HG03066 (cell line): ENCODE data around the gene MGLL.
A peak's percentile ranks its signal among the peaks of the same experiment; 100 is the strongest.

ENCODE experiments used
- ATAC-seq: cut with Tn5 transposase; IDR thresholded peaks from one replicate; pipeline ENCODE4 v1.9.1; 2021; ENCODE audit warnings: low read depth; ENCODE audit not compliant: unreplicated experiment

Gene MGLL

GRCh38 chr3:127744875-127745274 is 77.4 kb downstream of the MGLL start:
- ATAC-seq: no peak

DNA sequence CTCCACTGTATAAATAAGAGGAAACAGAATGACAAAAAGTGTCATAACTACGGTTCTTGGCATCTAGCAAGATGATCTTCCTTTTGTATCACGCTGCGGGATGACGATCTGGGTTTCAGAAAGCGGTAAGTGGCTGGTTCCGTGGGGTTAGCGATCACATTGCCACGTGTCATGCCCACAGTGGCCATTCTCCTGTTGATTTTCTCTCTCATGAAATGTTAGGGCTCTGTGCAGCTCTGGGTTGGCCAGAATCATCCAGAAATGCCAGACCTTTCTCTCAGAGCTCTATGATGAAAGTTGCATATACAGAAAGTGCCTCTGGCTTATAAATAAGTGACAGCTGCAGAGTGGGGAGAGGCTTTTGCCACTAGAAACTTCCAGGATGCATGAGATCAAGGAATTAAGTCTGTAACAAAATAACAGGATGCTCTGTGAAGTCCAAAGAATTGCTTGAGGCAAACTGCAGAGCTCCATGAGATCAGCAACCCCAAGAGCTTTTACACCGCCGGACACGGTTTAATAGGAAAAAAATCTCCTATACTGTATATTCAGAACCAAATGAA is 78.0 kb downstream of the MGLL start:
- ATAC-seq: no peak

DNA sequence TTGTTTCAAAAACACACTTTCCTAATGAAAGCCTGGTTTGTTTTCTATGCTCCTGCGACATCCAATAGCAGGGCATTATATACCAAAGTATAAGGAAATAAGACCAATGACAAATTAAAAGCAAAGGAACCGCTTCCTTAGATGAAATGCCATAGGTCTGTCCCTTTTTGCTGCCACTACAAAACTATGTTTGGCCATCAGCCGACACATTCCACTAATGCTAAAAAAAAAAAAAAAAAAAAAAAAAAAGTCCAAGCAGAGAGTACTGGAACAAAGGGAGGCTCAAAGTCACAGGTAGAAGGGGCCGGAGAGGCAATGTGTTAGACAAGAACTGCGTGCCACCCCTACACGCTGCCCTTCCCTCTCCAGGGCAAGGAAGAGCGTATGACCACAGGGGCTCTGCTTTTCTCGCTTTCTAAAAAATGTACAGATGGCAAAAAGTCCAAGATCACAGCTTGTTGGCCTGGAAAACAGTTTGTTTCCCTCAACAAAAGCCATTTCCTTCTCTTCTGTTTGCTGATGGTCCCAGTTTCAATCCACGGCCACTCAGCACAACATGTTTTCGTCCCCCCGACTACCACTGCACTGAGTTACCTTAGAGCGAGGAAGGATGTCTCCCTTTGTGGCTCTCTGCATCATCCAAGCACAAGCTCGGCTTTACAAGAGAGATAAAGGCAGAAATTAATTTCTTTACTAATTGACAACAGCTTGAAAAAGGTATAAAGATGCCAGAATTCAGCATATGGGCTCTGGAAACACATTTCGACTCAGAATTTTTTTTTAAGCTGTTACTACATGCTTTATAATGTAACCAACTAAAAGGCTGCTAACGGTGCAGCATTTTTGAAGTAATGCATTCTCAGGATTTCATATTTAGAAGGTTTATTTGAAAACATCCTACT is 78.7 kb downstream of the MGLL start:
- no peak for ATAC-seq

DNA sequence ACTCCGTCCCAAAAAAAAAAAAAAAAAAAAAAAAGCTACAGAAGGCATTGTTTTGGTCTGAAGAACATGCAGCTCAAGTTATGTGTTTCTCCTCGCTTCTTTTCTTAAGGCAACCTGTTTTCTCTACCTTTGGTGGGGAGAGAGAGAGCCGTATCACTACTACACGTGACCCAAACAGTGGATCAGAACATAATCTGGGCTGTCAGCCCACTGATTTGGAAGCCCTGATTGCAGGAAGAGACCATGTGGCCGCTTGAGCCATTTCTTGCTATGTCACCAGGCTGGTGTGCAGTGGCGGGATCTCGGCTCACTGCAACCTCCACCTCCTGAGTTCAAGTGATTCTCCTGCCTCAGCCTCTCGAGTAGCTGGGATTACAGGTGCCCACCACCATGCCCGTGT is 79.7 kb downstream of the MGLL start:
- no peak for ATAC-seq

DNA sequence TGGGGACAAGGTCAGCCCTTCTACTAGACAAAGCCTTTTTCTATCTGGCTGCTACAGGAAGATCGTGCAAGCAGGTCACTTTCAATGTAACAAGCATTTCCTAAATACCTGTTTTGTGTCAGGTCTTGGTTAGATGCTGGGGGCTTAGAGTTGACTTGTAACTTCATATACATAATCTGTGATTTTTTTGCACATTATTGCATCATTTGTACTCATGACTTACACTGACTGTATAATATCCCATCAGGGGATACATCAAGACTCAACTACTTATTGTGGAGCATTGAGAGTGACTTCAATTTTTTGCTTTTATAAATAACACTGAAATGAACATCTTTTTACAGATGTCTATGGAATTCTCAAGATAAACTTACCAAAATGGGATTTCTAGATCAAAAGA is 80.6 kb downstream of the MGLL start:
- no peak for ATAC-seq

- ATAC-seq: no peak
These were observed 81.1 kb downstream of the MGLL start for GRCh38 chr3:127741246-127741645.

DNA sequence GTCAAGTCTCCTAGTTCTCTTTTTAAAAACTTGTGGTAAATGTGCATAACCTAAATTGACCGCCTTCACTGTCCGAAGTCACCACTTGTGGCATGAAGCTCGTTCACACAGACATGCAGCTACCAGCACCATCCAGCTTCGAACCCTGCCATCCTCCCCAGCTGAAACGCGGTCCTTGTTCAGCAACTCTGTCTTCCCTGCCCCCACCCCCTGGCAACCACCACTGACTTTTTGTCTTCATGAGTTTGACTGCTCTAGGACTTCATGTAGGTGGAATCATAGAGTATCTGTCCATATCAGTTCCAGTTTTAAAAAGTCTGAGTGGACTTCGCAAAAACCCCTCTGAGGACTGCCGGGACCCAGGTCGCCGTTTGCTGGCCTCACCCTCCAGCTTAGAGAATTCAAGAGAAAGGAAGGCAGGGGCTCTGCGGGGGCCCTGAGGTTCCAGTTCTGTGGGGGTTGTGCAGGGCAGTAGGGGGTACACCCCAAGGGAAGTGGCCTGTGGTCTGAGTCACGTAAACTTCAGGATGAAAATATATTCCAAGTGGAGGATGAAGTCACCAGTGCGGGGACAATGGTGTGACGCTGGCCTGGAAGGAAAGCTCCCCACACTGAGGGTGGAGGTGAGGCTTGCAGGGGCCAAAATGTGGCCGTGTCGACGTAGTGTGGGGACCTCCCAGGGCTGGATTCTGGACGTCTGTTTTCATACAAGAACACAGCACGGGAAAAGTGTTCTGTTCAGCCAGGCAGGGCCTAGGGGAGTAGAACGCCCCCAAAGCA is 82.0 kb downstream of the MGLL start:
- no peak for ATAC-seq

DNA sequence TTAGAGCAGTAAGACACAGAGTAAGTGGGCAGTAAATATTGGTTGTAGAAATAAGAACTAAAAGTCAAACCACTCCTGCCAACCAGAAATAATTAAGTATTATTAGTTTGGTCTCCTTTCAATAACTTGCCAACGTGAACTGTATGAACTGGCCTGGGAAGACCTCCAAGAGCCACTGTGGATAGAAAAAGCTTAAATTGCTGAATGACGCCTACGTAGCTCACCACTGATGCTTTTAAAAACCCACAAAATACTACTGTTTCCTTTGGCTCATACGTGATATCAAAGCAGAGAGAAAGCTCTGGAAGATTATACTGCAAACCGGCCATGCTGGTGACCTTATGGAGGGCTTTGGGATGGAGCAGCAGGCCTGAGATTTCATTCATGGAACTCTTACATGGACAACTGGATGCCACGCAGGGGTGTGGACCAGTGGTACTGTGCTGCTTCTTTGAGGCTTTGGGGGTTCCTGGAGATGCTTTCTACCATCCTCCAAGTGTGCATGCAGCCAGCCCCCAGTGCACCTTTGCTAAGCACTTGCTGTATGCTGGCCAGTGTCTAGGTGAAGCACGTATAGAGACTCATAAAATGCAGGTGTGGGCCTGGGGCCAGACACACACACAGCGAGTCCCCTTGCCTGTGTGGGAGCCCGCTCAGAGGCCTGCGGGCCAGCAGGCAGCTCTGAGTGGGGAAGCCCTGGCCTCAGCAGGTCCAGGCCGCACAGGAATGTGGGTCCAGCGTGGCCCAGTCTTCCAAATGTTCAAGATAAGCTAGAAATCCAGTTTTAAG is 82.8 kb downstream of the MGLL start:
- ATAC-seq: no peak

GRCh38 chr3:127738192-127738840 is 84.0 kb downstream of the MGLL start:
- ATAC-seq: no peak

- ATAC-seq: no peak
These were observed 85.3 kb downstream of the MGLL start for GRCh38 chr3:127736801-127737539.

DNA sequence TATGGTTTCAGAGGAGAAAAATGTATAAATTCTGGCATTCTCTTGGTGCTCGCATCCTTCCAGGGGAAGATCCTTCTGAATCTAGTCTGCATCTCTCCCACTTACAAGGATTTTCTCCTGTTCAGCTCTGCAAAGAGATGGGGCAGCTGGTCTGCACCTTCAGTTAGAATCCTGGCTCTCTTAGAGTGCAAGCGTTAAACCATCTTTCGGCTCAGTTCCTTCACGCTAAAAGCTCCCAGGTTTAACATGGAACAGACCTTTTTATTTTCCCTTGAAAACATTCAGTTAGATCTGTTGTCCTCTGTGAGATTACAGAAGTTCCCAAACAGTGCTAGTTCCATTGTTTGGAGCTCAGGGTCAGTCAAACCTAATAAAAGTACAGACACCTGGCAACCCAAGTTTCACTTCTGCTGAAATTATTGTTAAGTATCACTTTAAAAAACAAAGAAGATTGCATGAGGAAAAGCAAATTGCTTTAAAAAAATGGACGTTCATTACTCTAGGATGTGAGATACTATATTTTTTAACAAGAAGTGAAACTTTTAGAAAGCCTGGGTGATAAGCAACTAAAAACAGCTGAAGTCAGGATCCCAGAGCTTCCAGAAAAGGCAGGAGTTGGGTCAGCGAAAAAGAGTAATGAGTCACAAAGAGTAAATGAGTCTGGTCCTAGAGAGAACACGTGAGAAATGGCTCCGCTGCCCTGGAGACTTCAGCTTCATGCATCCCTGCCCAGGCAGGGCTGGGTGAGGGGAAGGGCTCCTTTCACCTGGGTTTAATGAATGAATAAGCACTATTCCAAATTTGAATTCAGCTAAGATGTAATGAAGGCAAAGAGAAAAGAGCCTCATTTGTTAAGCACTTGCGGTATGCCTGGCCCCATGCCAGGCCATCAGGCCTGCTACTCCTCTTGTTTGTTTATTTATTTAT is 86.3 kb downstream of the MGLL start:
- ATAC-seq: peak; percentile 81

- no peak for ATAC-seq
These were observed 87.4 kb downstream of the MGLL start for GRCh38 chr3:127734754-127735473.

GRCh38 chr3:127734181-127734720 is 88.1 kb downstream of the MGLL start:
- no peak for ATAC-seq

- ATAC-seq: no peak
These were observed 88.5 kb downstream of the MGLL start for GRCh38 chr3:127733781-127734180.

DNA sequence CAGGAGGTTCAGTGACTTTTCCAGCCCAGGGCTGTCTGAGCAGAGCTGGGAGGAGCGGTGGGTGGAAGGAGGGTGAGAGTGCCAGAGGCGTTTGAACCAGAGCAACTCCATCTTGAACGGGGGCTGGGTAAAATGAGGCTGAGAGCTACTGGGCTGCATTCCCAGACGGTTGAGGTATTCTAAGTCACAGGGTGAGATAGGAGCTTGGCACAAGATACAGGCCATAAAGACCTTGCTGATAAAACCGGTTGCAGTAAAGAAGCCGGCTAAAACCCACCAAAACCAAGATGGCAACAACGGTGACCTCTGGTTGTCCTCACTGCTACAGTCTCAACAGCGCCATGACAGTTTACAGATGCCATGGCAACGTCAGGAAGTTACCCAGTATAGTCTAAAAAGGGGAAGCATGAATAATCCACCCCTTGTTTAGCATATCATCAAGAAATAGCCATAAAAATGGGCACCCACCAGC is 89.4 kb downstream of the MGLL start:
- no peak for ATAC-seq

- ATAC-seq: no peak
These were observed 90.0 kb downstream of the MGLL start for GRCh38 chr3:127732303-127732702.

- no peak for ATAC-seq
These were observed 90.6 kb downstream of the MGLL start for GRCh38 chr3:127731546-127732289.
